Fibroblast of skin of right biceps (primary cell): ENCODE results near the gene TRAPPC6A.

Experiments
- DNase-seq: peaks from one replicate; pipeline ENCODE4 v3.0.0-alpha.2; 2013

The TRAPPC6A gene

DNA sequence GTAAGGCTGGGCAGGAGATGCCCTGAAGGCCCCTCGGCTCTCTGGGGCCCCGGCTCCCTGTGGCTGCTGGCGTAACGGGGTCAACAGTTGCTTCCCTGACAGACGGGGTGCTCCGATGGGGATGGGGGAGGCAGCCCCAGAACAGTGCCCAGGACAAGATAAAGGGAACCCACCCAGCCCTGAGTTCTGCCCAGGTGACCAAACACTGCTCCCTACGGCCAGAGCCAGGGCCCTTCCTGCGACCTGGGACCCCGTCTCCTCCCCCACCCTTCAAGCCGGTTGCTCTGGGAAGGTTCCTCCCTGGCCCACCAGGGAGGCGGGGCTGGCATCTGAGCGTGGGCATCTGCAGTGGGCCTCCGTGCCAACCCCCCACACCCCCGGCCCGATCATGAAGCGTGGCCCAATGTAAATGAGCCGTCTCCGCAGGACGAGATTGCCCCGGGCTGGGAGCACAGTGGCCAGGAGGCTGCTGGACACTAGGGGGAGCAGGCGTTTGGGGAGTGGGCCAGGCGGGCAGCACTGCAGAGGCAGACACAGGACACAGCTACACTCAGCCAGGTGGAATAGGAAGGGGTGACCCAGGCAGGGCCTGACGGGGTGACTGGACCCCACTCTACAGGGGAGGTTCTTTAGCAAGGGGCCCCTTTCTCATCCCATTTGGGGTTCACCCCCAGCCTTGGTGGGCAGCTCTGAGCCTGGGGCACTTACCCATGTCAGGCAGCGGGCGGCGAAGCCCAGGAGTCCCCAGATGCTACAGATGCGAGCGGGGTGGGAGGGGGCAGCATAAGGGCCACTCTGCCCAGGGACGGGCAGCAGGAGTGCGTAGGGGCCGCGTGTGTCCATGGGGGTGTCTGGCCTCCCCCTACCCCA is 16.1 kb downstream of the TRAPPC6A start:
- peak; percentile 11 for DNase-seq

DNA sequence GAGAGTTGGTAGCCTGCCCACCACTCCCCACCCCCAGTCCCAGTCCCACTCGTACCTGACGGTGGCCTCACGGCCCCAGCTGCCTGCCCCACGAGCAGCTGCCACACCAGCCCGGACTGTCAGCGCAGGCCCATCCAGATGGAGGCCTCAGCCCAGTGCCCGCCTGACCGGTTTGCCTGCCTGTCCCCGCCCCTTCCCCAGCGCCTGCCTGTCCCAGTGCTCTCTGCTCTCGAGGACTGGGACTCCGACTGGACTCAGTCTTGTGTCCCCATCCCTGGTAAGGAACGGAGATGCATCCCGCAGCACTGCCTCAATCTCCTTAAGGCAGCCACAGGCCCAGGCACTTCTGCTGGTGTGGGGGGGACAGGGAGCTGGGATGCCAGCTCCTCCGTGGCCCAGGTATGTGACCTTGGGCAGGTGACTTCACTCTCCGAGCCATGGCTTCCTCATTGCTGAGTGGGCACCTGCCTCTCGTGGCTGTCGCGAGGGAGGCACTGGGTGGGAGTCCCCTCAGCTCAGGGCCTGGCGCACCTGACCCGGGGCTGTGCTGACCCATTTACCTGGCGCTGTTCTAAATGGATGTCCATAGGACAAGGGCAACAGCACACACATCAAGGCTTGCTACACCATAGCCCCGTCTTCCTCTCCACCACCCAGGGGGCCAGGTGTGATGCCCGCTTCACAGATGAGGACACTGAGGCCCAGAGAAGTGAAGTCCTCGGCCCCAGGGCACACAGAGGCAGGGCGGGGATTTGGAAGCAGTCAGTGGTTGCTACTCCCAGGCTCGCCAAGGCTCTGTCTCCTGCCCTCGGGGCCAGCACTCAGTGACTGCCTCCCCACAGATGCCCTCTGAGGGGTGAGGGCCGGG is 16.9 kb downstream of the TRAPPC6A start, which contains the start of gene NKPD1:
NKPD1 (minus strand) TSS at position 113 of the 868 bp plus-strand sequence. CDS start 832 bp downstream, outside the sequence.
- no peak for DNase-seq

DNA sequence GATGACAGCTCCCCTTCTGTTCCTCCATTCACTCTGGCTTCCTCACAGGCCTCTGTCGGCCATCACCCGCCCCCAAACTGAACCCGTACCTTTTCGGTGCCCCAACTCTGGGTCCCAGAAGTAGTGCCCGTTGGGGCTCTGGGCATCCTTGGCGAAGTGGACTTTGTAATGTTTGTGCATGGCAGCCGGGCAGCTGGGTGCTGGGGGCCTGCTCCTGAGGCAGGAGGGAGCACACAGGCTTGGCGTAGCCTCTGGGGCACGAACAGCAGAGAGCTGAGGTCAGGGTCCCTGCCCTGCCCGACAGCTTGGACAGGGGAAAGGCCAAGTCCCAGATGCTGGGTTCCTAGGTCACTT is 18.1 kb downstream of the TRAPPC6A start:
- no peak for DNase-seq

DNA sequence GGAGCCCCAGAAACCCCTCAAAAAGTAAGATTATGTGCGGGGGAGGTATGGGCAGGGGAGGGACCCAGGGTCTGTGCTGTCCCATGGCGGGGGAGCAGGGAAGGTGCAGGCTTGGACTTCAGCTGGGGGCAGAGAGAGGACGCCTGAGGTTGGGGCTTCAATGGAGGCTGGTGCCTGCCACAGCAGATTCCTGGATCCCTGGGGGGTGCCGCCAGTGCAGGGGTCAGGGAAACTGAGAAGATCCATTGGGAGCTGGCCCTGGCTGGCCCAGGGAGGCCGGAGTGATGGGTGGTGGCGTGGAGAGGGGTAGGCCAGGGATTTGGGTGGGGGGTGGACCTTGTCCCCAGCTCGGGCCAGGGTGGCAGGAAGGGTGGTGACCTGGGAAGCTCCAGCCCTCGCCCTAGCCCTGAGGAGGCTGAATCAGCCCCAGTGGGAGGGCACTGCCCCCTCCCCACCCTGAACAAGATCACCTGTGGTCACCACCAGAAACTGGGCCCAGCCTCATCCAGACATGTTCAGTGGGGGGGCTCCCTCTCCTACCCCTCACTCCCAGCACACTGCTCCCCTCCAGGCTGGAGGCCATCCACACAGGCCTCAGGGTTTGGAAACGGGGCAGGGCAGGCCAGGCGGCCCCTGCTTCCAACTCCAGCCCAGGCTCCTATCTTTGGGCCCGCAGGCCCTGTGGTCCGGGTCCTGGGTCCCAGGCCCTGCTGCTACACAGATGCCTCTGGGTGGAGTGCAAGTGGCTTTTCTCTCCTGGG is 18.6 kb downstream of the TRAPPC6A start:
- DNase-seq = no peak

DNA sequence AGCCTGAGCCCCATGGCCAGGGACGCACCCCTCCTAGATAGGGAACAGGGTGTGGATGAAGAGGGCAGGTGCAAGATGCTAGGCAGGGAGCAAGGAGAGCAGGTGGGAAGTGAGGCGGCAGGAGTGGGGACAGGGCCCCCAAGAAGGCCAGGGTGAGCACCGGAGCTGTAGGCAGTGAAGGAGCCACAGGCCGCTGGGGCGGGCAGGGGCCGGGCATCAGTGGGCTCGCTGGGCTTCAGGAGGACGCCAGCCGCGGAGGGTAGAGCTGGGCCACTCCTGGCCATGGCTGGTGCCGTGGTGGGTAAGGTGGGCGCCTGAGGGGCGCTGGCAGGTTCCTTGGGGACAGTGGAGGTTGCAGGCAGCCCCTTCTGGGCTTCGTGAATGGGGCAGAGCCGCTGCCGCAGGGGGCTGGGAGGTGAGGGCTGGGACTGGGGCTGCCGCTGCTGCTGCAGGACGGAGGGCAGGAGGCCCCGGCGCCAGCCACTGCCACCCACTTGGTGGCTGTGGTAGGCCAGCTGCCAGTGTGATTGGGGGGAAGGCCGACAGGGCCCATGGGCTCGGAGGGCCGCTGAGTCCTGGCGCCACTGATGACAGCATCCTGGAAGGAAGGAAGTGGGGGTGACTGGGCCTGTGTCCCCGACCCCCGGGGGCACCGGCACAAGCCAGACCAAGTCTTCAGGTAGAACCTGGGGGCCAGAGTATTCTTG is 19.4 kb downstream of the TRAPPC6A start:
- DNase-seq = no peak

DNA sequence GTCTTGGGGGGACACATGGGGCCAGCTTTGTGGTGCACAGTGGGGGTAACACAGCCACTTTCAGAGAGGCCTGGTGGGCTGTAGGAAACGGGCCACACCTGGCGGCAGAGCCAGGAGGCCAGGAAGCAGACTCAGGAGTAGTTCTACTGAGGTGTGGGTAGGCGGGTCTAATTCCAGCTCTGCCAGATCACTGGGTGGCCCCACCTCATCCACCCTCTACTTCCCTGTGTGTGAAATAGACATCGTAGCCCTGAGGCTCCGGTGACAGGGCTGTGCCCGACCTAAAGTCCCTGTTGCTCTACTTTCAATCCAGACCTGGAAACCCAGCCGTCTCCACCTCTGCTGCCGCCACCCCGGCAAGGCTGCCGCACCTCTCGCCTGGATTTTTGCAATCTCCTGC is 21.3 kb downstream of the TRAPPC6A start:
- no peak for DNase-seq

DNA sequence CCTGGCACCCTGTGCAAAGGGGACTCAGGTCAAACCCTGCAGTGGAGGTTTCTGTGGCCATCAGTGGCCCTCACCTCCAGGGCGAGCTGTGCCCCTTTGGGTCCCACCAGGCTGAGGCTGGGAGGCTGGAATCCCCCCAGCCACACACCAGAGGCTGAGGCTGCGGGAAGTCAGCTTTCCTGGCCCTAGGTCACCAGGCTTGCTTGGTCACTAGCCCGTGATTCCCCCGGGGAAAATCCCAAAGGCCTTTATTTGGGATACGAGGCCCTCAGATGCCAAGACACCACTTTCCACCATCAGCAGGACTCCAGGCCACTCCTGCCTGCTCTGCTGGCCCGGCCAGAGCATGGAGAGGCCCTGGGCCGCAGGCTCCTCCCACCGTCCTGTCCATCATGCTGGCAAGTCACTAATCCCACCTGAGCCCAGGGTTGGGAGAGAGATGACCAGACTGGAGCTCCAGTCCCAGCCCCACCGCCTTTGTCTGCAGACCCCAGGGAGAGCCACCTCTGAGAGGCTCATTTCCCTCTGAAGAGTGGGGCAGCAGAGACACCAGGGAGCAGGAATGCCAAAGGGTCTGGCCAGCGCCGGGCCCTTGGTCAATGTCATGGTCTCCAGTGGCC is 21.9 kb downstream of the TRAPPC6A start:
- no peak for DNase-seq

DNA sequence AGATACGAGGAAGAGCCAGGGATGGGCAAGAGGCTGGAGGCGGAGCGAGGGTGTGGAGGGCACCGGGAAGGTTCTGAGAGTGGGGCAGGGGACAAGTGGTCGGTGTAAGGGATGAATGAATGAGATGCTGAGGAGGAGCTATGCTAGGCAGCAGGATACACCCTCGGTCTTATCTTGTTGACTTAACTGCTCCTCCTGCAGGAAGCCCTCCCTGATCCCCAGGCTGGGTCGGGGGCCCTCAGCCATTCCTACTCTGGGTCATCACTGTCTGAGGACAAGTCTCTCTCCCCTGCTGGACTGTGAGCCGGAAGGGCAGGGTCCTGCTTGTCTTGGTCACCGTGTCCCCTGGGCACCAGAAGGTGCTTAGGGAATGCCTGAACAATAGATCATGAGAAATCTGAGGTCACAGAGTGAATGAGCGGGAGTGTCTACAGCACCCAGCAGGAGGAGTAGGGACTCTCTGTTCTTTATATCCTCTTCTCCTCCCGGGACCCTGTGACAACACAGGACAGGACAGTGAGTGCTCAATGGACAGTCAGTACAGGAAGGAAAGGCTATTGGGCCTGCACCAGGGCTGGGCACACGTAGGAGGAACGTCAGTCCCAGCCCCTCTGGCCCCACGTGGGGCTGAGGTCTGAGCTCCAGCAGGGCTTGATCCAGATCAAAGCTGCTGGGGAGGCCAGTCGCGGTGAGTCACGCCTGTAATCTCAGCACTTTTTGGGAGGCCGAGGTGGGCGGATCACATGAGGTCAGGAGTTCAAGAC is 23.8 kb downstream of the TRAPPC6A start:
- DNase-seq = peak; percentile 72

DNA sequence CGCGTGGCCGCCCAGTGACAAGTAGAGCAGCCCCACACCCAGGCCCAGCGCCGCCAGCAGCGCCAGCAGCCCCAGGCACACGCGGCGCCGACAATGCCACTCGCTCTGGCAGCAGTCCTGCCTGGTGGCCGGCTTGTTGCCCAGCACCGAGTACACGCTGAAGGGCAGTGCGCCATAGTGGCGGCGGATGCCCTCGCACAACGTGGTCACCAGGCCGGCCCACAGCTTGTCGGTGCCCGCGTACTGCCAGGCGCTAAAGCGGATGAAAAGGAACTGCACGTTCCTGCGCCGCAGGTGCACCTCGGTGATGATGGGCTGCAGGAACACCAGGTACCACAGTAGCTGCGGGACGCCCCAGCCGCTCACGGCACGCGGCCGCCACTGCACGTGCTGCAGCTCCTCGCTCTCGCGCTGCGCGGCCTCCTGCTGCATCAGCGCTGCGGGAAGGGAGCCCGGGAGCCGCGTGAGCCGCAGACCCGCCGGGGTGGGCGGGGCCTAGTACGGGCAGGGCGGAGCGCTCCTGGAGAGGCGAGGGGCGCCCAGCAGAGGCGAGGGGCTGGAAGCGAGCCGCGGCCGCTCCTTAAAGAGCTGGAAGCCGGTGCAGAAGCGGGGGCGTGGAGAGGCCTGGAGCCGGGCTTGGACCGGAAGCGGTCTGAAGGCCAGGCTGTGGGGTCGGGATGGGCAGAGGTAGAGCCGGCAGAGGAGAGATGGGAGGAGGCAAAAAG is 24.5 kb downstream of the TRAPPC6A start:
- peak; percentile 36 for DNase-seq

DNA sequence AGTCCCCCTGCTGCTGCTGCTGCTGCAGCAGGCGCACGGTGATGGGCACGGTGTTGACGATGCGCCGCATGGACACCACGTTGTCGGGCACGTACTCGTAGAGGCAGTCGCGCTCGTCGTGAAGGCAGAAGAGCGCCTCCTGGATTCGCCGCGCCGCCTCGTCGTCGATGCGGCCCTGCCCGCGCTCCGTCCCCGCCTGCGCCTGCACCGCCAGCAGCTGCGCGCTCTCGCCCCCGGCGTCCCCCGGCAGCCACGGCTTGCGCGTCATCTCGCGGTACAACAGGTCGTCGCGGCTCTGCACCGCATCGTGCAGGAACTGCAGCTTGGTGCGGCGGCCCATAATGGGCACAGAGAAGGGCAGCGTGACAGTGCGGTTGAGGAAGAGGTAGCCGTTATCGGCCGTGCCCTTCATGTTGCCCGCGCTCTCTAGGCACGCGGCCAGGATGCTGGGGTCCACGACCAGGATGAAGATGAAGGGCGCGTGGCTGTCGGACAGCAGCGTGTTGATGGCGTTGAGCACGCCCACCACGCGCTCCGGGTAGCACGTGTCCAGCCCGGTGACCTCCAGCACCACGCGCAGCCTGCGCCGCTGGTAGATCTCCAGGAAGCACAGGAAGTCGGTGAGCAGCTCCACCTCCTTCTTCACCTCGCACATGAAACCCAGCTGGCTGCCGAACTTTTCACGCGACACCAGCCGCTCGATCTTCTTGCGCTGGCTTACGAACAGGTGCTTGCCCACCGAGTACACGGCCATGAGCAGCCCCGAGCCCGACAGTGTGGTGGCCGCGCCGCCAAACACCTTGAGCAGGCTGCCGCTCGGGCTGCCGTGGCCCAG is 25.3 kb downstream of the TRAPPC6A start:
- DNase-seq = peak; percentile 46

DNA sequence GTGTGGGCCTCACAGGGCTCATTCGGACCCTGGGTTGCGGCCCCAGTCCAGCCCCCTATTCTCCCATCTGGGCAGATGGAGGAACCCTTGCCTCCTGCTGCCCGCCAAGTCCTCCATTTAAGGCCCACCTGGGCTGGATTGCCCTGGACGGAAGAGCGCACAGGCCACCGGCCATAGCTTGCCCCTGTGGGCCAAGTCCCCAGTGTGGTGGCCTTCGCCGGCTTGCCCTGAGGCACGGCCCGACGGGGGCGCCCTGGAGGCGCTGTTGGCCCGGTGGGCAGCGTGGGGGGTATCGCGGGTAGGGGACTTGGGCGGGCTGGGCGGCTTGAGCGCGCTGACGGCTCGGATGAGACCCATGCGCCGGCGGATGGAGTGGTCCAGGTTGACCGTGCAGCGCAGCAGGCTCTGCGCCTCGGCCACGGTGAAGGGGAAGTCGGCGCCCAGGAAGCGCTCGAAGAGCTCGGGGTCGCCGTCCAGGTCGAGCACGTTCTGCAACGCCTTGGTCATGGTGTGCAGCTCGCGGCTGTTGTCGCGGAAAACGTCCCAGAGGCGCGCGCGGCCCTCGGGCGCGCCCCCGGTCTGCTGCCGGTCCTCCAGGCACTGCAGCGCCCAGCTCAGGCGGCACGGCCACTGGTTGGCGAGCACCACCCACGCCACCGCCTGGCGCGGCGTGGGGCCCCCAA is 26.1 kb downstream of the TRAPPC6A start:
- DNase-seq = no peak

DNA sequence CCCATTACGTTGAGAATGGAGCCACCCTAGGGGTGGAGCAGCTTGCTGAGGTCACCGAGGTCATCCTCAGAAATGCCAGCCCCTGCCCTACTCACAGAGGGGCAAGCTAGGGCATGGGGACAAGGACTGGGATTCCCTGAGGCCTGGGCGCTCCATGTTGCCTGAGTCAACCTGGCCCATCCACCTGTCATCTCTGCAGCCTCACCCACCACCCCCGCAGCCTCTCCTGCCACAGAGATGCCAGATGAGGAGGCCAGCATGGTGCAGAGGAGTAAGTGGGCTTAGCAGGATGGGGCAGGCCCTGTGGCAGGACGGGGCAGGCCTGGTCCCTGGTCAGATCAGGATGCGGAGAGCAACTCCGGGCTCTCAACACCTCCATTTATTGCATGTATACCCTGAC is 26.7 kb downstream of the TRAPPC6A start:
- DNase-seq = no peak

DNA sequence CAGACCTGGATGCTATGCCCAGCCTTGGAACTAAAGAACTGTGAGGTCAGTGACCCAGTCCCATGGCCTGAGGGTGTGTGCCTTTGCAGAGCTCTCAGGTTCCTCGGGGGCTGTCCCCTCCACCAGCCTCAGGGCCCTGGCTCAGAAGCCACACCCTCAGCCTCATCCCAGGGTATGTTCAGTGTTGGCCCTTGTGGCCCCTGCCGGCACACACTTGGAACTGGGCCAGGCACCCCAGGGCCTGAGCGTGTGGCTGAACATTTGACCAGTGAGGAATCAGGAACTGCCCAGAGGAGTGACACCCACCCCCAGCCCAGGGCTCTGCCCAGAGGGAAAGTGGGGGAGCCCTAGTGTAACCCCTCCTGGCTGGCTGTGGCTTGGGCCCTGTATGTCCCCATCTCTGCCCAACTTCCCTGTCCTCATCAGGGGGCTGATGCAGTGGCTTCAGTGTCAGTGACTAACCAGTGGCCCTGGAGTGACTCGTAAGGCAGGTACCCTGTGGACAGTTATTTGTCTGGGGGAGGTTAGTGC is 27.2 kb downstream of the TRAPPC6A start:
- no peak for DNase-seq

DNA sequence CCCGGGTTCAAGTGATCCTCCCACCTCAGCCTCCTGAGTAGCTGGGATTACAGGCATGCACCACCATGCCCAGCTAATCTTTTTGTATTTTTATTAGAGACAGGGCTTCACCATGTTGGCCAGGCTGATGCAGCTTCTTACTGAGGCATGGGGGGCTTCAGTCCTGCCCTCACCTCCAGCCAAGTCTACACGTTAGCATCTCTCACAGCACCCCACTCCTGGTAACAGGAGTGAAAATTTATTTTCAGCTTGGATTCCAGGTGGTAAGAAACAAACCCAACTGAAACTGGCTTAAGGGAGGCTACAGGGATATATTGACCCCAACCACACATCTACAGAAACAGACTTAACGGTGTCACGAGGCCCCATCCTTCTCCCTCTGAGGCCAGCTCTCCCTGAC is 27.9 kb downstream of the TRAPPC6A start:
- DNase-seq = no peak

DNA sequence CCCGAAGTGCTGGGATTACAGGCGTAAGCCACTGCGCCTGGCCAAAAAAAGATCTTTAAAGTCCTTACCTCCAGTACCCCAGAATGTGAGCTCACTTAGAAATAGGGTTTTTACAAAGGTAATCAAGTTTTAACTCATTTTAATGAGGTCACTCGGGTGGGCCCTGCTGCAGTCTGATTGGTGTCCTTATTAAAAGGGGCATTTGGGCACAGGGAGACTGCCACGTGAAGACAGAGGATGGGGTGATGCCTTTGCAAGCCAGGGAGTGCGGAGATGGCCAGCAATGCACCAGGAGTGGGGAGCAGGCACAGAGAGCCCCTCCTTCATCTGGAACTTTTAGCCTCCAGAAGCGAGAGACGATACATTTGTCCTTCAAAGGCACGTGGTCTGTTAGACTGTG is 28.9 kb downstream of the TRAPPC6A start:
- no peak for DNase-seq

DNA sequence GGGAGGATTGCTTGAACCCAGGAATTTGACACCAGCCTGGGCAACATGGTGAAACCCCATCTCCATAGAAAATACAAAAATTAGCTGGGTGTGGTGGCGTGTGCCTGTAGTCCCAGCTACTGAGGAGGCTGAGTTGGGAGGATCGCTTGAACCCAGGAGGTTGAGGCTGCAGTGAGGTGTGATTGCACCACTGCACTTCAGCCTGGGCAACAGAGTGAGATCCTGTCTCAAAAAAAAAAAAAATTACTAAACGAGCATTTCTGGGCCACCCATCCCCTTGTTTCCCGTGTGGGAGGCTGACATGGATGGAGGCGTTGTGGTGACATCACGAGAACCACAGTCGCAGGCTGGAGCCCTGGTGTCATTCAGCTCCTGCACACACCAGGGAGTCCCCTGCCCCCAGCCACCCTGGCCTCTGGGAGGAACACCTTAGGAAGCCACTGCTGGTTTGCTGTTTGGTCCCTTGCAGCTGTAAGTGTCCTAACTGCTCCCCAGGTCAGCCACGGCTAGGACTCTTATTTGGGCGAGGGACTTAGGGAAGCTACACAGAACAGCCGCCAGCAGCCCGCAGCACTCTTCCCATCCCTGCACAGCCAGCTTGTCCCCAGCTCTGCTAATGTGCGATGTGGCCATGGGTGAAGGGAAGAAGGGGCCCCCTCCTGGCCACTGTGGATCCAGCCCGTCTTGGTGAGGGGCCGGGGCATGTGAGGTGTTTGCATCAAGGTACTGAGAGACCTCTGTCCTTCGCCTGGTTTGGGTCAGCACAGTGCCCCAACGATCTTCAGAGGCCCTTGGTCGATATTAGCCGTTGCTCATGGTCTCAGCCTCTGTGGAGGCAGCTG is 30.0 kb downstream of the TRAPPC6A start:
- DNase-seq = no peak

DNA sequence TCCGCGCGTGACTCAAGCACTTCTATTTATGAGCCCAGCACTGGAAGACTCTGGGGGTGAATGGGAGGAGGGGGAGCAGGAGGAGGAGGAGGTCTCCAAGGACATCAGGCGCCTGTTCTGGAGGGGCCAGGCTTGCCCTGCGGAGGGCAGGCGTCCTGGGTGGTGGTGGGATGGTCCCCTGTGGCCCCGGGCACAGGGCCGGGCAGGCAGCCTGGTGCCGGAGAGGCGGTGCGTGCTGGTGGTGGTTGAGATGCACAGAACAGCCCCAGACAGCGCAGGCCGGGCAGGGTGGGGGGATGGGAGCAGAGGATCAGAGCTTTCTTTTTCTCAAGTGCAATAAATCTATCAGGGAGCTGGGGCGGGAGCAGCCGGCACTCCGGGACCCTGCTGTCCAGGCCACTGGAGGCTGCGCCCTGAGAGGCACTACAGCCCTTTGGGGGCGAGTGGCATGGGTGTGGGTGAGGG is 31.3 kb downstream of the TRAPPC6A start:
- DNase-seq = no peak

DNA sequence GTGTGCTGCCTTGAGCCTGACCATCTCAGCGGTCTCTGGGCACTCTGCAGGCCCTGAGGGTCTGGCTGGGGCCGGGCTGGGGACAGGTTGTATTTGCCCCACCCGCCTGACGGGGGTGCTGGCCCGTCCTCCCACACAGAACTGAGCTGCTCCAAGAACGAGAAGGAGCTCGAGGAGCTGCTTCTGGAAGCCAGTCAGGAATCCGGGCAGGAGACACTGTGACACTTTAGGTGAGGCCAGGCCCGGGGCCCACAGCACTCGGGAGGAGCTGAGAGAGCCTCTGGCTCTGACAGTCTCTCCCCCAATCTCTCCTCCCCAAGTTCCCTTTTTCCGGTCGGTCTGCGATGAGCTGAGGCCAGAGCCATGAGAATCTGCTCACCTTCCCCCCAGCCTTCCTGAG is 31.8 kb downstream of the TRAPPC6A start:
- DNase-seq = no peak
